GM19099 (cell line): ENCODE data around the gene CRTC3.
A peak's percentile ranks its signal among the peaks of the same experiment; 100 is the strongest.

ENCODE experiments used
- POLR2A ChIP-seq: IDR thresholded peaks from 3 replicates; pipeline ENCODE4 v1.6.1; 2011; ENCODE audit warnings: low read depth; ENCODE audit not compliant: insufficient read length; ENCODE audit errors: extremely low read depth

The CRTC3 gene

DNA sequence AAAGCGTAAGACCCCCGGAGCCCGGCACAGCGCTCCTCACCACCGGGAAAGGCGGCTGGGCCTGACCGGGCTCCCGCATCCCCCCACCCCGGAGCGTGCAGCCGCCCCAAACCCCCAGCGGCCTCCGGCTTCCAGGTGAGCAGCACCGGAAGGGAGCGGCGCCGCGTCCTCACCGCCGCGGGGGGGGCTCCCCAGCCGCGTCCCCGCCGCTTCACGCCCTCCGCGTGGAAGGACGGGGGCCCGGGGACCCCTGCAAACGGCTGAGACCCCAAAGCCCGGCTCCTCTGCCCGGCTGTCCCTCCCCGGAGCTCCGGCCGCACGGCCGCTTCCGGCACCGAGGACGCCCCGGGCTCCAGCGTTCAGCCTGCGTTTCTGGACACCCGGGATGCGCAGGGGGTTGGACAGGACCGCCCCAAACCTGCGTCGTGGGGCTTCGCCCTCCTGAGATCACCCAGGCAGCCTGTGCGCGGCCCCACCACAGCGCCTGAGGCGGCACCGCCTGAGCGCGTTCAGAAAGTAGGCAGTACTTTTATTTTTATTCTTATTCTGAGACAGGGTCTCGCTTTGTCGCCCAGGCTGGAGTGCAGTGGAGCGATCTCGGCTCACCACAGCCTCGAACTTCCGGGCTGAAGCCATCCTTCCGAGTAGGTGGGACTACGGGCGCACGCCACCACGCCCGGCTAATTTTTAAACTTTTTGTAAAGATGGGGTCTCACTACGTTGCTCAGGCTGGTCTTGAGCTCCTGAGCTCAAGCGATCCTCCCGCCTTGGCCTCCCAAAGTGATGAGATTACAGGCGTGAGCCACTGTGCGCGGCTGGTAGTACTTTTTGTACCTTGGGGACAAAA is 135.8 kb downstream of the CRTC3 start:
- TF ChIP-seq POLR2A, result peak; percentile 60

- no peak for TF ChIP-seq POLR2A
Observed at GRCh38 chr15:90666135-90666909, 136.6 kb downstream of the CRTC3 start.

- no peak for TF ChIP-seq POLR2A
Observed at GRCh38 chr15:90667073-90667754, 137.5 kb downstream of the CRTC3 start.

DNA sequence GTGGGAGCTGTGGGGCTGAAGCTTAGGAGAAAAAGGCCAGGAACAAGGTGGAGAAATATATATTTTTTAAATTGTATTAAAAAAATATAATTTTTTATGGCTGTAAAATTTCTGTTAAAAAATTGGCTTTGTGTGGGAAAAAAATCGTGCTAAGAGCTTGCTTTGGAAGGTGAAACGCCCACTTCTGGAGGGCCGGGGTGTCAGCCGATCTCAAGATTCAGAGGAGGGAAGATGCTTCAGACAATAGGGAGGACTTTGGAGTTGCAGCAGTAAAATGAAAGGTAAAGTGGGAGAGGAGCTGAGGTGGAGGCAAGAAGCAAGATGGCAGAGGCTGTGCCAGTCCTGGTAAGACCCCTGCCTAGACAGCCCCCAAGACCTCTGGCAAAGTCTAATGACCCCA is 141.5 kb downstream of the CRTC3 start:
- TF ChIP-seq POLR2A, result no peak

GRCh38 chr15:90674476-90674875 is 144.8 kb downstream of the CRTC3 start:
- no peak for TF ChIP-seq POLR2A

DNA sequence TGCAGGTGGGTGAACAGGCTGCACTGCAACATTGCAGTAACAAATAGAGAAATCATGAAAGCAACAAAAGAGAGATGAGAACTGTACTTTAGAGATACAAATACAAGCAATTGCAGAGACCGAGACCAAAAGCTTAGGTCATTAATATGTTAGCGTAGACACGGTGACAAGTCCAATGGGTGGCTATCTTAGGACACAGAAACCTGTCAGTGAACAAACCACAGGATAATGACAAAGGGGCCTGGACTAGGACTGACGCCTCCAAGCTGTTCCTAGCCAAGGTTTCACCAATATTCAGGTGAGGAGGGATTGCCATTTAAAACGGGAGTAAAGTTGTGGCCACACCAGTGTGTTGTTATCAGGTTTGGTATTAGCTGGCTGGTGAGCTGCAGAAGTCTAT is 145.7 kb downstream of the CRTC3 start:
- TF ChIP-seq POLR2A, result no peak

- no peak for TF ChIP-seq POLR2A
Observed at GRCh38 chr15:90677807-90678790, 148.4 kb downstream of the CRTC3 start.

GRCh38 chr15:90679959-90680358 is 150.2 kb downstream of the CRTC3 start:
- no peak for TF ChIP-seq POLR2A

DNA sequence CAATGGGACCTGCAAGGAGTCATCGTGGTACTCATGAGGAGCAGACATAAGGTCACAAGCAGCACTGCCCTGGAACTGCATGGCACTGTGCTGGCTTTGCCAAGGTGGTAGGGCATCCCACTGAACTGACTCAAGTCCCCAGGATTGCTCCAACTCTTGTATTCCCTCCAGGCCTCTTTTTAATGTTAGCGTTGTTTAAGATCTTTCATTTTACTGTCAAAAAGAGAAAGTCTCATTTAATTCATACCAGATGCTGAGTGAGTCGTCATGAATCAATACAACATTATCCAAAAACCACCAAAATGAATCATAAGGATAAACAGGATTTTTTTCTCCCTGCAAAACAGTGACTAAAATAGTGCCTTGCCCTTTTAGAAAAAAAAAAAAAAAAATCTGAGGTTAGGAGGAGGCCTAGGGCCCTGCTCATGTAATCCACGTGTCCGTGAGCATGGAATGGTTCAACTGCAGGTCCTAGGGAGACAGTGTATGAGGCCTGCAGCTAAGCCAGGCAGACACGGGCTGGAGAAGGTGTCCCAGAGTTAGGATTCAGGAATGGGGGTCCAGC is 150.7 kb downstream of the CRTC3 start:
- TF ChIP-seq POLR2A, result no peak

- TF ChIP-seq POLR2A, result no peak
Observed at GRCh38 chr15:90681056-90681455, 151.3 kb downstream of the CRTC3 start.

GRCh38 chr15:90681480-90681879 is 151.8 kb downstream of the CRTC3 start:
- TF ChIP-seq POLR2A, result no peak

GRCh38 chr15:90683371-90683770 is 153.6 kb downstream of the CRTC3 start:
- no peak for TF ChIP-seq POLR2A

DNA sequence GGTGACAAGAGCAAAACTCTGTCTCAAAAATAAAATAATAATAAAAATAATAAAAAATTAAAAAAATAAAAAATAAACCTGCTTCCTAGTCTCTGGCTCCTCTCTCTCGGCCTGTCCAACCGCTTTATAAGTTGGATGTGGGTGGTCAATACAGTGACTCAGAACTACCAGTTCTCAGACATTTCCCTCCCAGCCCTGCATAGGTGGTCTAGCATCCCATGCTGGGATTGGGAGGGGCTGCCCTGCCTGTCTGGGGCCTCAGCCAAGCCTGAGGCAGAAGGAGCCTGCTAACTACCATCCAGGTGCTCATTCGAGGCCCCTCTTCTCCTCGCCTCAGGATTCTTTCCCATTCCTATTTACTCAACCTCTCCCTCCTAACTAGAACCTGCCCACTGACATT is 154.2 kb downstream of the CRTC3 start:
- TF ChIP-seq POLR2A, result no peak

DNA sequence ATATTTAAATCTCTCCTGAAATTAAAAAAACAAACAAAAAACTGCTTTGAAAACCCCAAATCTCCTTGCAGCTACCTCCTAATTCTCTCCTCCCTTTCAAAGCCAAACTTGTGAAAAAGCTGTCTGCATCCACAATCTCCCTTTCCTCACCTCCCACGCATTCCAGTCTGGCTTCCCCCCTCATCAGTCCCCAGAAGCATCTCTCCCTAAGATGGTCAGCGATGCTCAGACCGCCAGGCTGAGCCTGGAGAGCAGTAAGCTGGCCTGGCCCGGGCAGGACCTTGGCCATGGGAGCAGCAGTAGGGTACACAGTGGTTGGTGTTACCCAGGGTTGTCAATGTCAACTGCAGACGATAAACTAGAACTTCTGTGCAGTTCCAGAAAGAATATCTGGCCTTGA is 154.6 kb downstream of the CRTC3 start:
- TF ChIP-seq POLR2A, result no peak
